IMR-90 (cell line): Measurements from ENCODE around the gene C3AR1. TPM values are rescaled to one million over a fixed set of nuclear protein-coding genes. Genes with fewer than 3 reads are reported as not detected.

Experiments used
- ATAC-seq: fragments of 200-7000 bp; cut with Tn5 transposase; 2 replicates; pipeline ENCODE4 v1.9.1; 2020; ENCODE audit warnings: low read depth, mild to moderate bottlenecking, moderate library complexity
- BruUV-seq: library from RNA; stranded (reverse); fragments of 400-500 nt; replicated peaks from 2 replicates; lab custom pipeline; 2021; lab: Mats Ljungman, UMichigan
- CTCF ChIA-PET: fragments of 300-600 bp; formaldehyde crosslinking; extraction: SDS; loops from one replicate; lab custom pipeline; 2021; ENCODE audit warnings: antibody characterized with exemption; lab: Yijun Ruan, JAX
- POLR2A ChIA-PET: fragments of 300-600 bp; sonication (Branson Sonifier 250); formaldehyde crosslinking; loops from one replicate; lab custom pipeline; 2022; ENCODE audit warnings: antibody characterized with exemption; ENCODE audit not compliant: unreplicated experiment; lab: Charles Lee
- DNase-seq: peaks from one replicate; pipeline ENCODE4 v3.0.0; 2013
- H2AFZ ChIP-seq: replicated peaks from 2 replicates; pipeline ENCODE3; 2013; ENCODE audit warnings: low read length, mild to moderate bottlenecking; ENCODE audit not compliant: poor library complexity
- H2AK5ac ChIP-seq: 2 replicates; pipeline ENCODE4 v1.6.1; 2013; ENCODE audit warnings: low read depth, low read length, inconsistent platforms
- H2AK9ac ChIP-seq: replicated peaks from 2 replicates; pipeline ENCODE3; 2013; ENCODE audit warnings: mild to moderate bottlenecking, low read depth, low read length, moderate library complexity; ENCODE audit not compliant: poor library complexity
- H2BK120ac ChIP-seq: 2 replicates; pipeline ENCODE4 v1.6.1; 2013; ENCODE audit warnings: low read depth, low read length, inconsistent platforms
- H2BK15ac ChIP-seq: 3 replicates; pipeline ENCODE4 v1.6.1; 2013; ENCODE audit warnings: low read depth, low read length, inconsistent platforms
- H2BK20ac ChIP-seq: 2 replicates; pipeline ENCODE4 v1.6.1; 2013; ENCODE audit warnings: low read depth, mild to moderate bottlenecking, inconsistent platforms, low read length, moderate library complexity
- H2BK5ac ChIP-seq: 2 replicates; pipeline ENCODE4 v1.6.1; 2013; ENCODE audit warnings: mild to moderate bottlenecking, low read depth, low read length, inconsistent platforms; ENCODE audit not compliant: poor library complexity, severe bottlenecking
- H3K14ac ChIP-seq: replicated peaks from 2 replicates; pipeline ENCODE4 v1.6.1; 2013; ENCODE audit warnings: low read depth, low read length, inconsistent platforms
- H3K18ac ChIP-seq: 2 replicates; pipeline ENCODE4 v1.6.1; 2013; ENCODE audit warnings: low read depth, low read length, control low read depth
- H3K23ac ChIP-seq: 2 replicates; pipeline ENCODE4 v1.6.1; 2013; ENCODE audit warnings: low read depth, low read length, inconsistent platforms
- H3K27ac ChIP-seq: 2 replicates; pipeline ENCODE4 v1.5.1; 2013; ENCODE audit warnings: mild to moderate bottlenecking, control low read depth, low read length; ENCODE audit not compliant: insufficient read depth
- H3K27me3 ChIP-seq: 2 replicates; pipeline ENCODE4 v1.6.1; 2013; ENCODE audit warnings: low read length; ENCODE audit not compliant: control insufficient read depth, insufficient read depth
- H3K36me3 ChIP-seq: 2 replicates; pipeline ENCODE4 v1.6.1; 2013; ENCODE audit warnings: low read length, mixed read lengths; ENCODE audit not compliant: control insufficient read depth, insufficient read depth
- H3K4ac ChIP-seq: 2 replicates; pipeline ENCODE4 v1.6.1; 2013; ENCODE audit warnings: low read depth, low read length, inconsistent platforms
- H3K4me1 ChIP-seq: 2 replicates; pipeline ENCODE4 v1.6.1; 2013; ENCODE audit warnings: low read length, mixed read lengths; ENCODE audit not compliant: control insufficient read depth, insufficient read depth
- H3K4me2 ChIP-seq: 2 replicates; pipeline ENCODE4 v1.6.1; 2013; ENCODE audit warnings: low read depth, mild to moderate bottlenecking, control low read depth, low read length, moderate library complexity
- H3K4me3 ChIP-seq: 2 replicates; pipeline ENCODE4 v1.5.1; 2013; ENCODE audit warnings: low read depth, mild to moderate bottlenecking, control low read depth, low read length, moderate library complexity; ENCODE audit not compliant: insufficient read depth
- H3K56ac ChIP-seq: 2 replicates; pipeline ENCODE4 v1.6.1; 2013; ENCODE audit warnings: low read length, inconsistent platforms; ENCODE audit not compliant: insufficient read depth; ENCODE audit errors: extremely low read depth
- H3K79me1 ChIP-seq, 2 experiments: 2 replicates each; pipeline ENCODE4 v1.6.1; 2013; ENCODE audit warnings: low read length in 2 of 2, inconsistent platforms in 1 of 2, low read depth in 1 of 2
- H3K9ac ChIP-seq: 2 replicates; pipeline ENCODE4 v1.6.1; 2013; ENCODE audit warnings: low read depth, low read length, control low read depth
- H3K9me1 ChIP-seq: 2 replicates; pipeline ENCODE4 v1.6.1; 2013; ENCODE audit warnings: low read length, inconsistent platforms; ENCODE audit not compliant: insufficient read depth
- H3K9me3 ChIP-seq: 2 replicates; pipeline ENCODE4 v1.6.1; 2013; ENCODE audit warnings: low read length; ENCODE audit not compliant: control insufficient read depth, insufficient read depth
- H4K20me1 ChIP-seq: 2 replicates; pipeline ENCODE4 v1.6.1; 2013; ENCODE audit warnings: low read length, inconsistent platforms; ENCODE audit not compliant: insufficient read depth
- H4K5ac ChIP-seq: 2 replicates; pipeline ENCODE4 v1.6.1; 2013; ENCODE audit warnings: mild to moderate bottlenecking, low read depth, low read length, control low read depth
- H4K8ac ChIP-seq, 2 experiments: 2 replicates each; pipeline ENCODE4 v1.6.1; 2013; ENCODE audit warnings: low read depth in 2 of 2, low read length in 2 of 2, control low read depth in 1 of 2, inconsistent platforms in 1 of 2
- H4K91ac ChIP-seq: 2 replicates; pipeline ENCODE4 v1.6.1; 2013; ENCODE audit warnings: low read depth, low read length, inconsistent platforms; ENCODE audit not compliant: insufficient read depth
- BHLHE40 ChIP-seq: fragments of 150-350 bp; IDR thresholded peaks from 2 replicates; pipeline ENCODE4 v1.6.1; 2016; ENCODE audit warnings: mild to moderate bottlenecking, low read depth, low read length
- CEBPB ChIP-seq: IDR thresholded peaks from 2 replicates; pipeline ENCODE4 v1.6.1; 2012; ENCODE audit warnings: low read depth, low read length, improper control_type of control experiment
- CTCF ChIP-seq: conservative IDR thresholded peaks from 2 replicates; pipeline ENCODE4 v1.5.1; 2012; ENCODE audit warnings: mild to moderate bottlenecking, low read depth, low read length, improper control_type of control experiment
- ELK1 ChIP-seq: fragments of 150-350 bp; IDR thresholded peaks from 2 replicates; pipeline ENCODE4 v1.6.1; 2016; ENCODE audit warnings: low read depth, mild to moderate bottlenecking, low read length, moderate library complexity, borderline replicate concordance
- FOS ChIP-seq: fragments of 150-350 bp; IDR thresholded peaks from 2 replicates; pipeline ENCODE4 v1.6.1; 2016; ENCODE audit warnings: low read depth, low read length
- MAFK ChIP-seq: IDR thresholded peaks from 2 replicates; pipeline ENCODE4 v1.6.1; 2012; ENCODE audit warnings: low read depth, low read length, improper control_type of control experiment
- MAZ ChIP-seq: IDR thresholded peaks from 2 replicates; pipeline ENCODE4 v1.6.1; 2012; ENCODE audit warnings: low read depth, mild to moderate bottlenecking, low read length, improper control_type of control experiment, moderate library complexity, borderline replicate concordance
- MXI1 ChIP-seq: IDR thresholded peaks from 2 replicates; pipeline ENCODE4 v1.6.1; 2012; ENCODE audit warnings: low read depth, mild to moderate bottlenecking, low read length, moderate library complexity, borderline replicate concordance
- NFE2L2 ChIP-seq: fragments of 150-350 bp; IDR thresholded peaks from 2 replicates; pipeline ENCODE4 v1.6.1; 2016; ENCODE audit warnings: low read depth, mild to moderate bottlenecking, low read length
- POLR2A ChIP-seq: IDR thresholded peaks from 2 replicates; pipeline ENCODE4 v1.6.1; 2012; ENCODE audit warnings: mild to moderate bottlenecking, low read depth, low read length
- RAD21 ChIP-seq: IDR thresholded peaks from 2 replicates; pipeline ENCODE4 v1.6.1; 2012; ENCODE audit warnings: low read length, improper control_type of control experiment
- RCOR1 ChIP-seq: IDR thresholded peaks from 2 replicates; pipeline ENCODE4 v1.6.1; 2012; ENCODE audit warnings: mild to moderate bottlenecking, low read length, improper control_type of control experiment; ENCODE audit not compliant: insufficient replicate concordance
- RFX5 ChIP-seq: IDR thresholded peaks from 2 replicates; pipeline ENCODE4 v1.8.0; 2012; ENCODE audit warnings: low read depth, mild to moderate bottlenecking, low read length, moderate library complexity
- SMC3 ChIP-seq: fragments of 150-350 bp; IDR thresholded peaks from 2 replicates; pipeline ENCODE4 v1.6.1; 2016; ENCODE audit warnings: low read depth, mild to moderate bottlenecking, antibody characterized with exemption, low read length, moderate library complexity
- USF2 ChIP-seq: fragments of 150-350 bp; IDR thresholded peaks from 2 replicates; pipeline ENCODE4 v1.6.1; 2017; ENCODE audit warnings: mild to moderate bottlenecking, antibody characterized with exemption, low read length, low read depth
- WGBS, 2 experiments: methylation state at CpG; one replicate each; pipeline versions ENCODE4 v1.1.5 to v1.1.7; 2013; ENCODE audit warnings: missing lambda C conversion rate in 2 of 2; ENCODE audit not compliant: insufficient read length in 1 of 2; ENCODE audit errors: extremely low coverage in 2 of 2; 5-methylcytosine and 5-hydroxymethylcytosine counted together
- dilution Hi-C: fragments of 300-500 bp; cut with HindIII; formaldehyde crosslinking; loops from one replicate; pipeline ENCODE4 v1.14.3; 2018; ENCODE audit warnings: low sequenced_read_pairs; ENCODE audit not compliant: unreplicated experiment
- in situ Hi-C: fragments of 300-500 bp; cut with MboI; formaldehyde crosslinking; loops from 3 replicates; pipeline ENCODE4 v1.14.3; 2019; ENCODE audit warnings: low sequenced_read_pairs, inconsistent platforms, mixed read lengths
- intact Hi-C: fragments of 100-400 bp; cut with micrococcal nuclease; formaldehyde crosslinking; loops from 2 replicates; pipeline ENCODE4 v1.10.0; 2022
- polyA plus RNA-seq, 3 experiments: library from polyadenylated mRNA; depleted of rRNA; stranded (reverse); fragments of >200 nt; gene quantifications; 2 replicates each; pipeline ENCODE4 v1.2.3, GENCODE V29; 2012; ENCODE audit warnings: low replicate concordance in 1 of 3
- total RNA-seq: library from RNA; depleted of rRNA; stranded (reverse); fragments of >200 nt; gene quantifications from 2 replicates; pipeline ENCODE4 v1.2.3, GENCODE V29; 2012

C3AR1 gene
- total and polyA plus RNA-seq, 2 of the 4 experiments (the other 2 are of a cell fraction) = 0.31 to 0.36 TPM

- peak overlapping the region; percentile 62 for H3K9ac ChIP-seq
- H3K4me2 ChIP-seq = 0 out of 2 replicates have a peak overlapping the region, but pooled peaks have one; percentile 54
- H3K27me3 ChIP-seq = no peaks in the 10 kb centered on the region
- H2BK5ac ChIP-seq = no peak overlapping the region
- H3K4ac ChIP-seq = no peak overlapping the region
- H3K23ac ChIP-seq = no peak overlapping the region
- no peak overlapping the region for H3K56ac ChIP-seq
- intact Hi-C loops (loop anchor here (1.0 kb wide), 4 partner anchors 71 to 281 kb away; no protein-coding TSS in a partner anchor), in situ Hi-C loops (loop anchor here (10.0 to 25.0 kb wide), 2 partner anchors 126 to 253 kb away; no protein-coding TSS in a partner anchor), dilution Hi-C loops (no loop called here)
- DNase-seq (peak; percentile 79), ATAC-seq (peak; percentile 97)
- H3K4me3 ChIP-seq = no peak overlapping the region
- 40% methylated on average over 1 of the region's 3 CpGs; no CpG with 5 or more reads in 1 of the 2 experiments for WGBS, 2 experiments
- 0 out of 2 replicates have a peak, but pooled peaks cover 1% of the 10 kb centered on the region for H3K9me3 ChIP-seq
- H2BK15ac ChIP-seq = no peak overlapping the region
- H2AFZ ChIP-seq = no peak overlapping the region
- no peak overlapping the region for H2AK5ac ChIP-seq
- H2BK20ac ChIP-seq = no peak overlapping the region
- H4K20me1 ChIP-seq = no peaks in the 10 kb centered on the region
- no peak overlapping the region for H2BK120ac ChIP-seq
- BruUV-seq = no TSS peak
- no peaks in the 10 kb centered on the region for H3K9me1 ChIP-seq
- no peaks in the 10 kb centered on the region for H3K79me1 ChIP-seq
- ChIA-PET POLR2A (no interaction called here), CTCF (interaction anchor here (1.5 to 2.4 kb wide), 2 partner anchors 122 to 281 kb away, joined by 3 to 10 read pairs; no protein-coding TSS in a partner anchor)
- H3K18ac ChIP-seq = no peak overlapping the region
- peaks cover 2% of the 10 kb centered on the region; the same call in 1 of the 2 replicates for H3K36me3 ChIP-seq
- H2AK9ac ChIP-seq = no peak overlapping the region
- H4K5ac ChIP-seq = no peak overlapping the region
- no peak overlapping the region for H4K91ac ChIP-seq
- no peak overlapping the region for H3K27ac ChIP-seq
- no peak overlapping the region for H3K14ac ChIP-seq
- H4K8ac ChIP-seq = no peak overlapping the region
- H3K4me1 ChIP-seq = no peaks in the 10 kb centered on the region
- TF ChIP-seq USF2 (no peak), MAFK (no peak), CEBPB (no peak), FOS (no peak), NFE2L2 (no peak), BHLHE40 (no peak), CTCF (peak; percentile 99), MXI1 (no peak), ELK1 (no peak), MAZ (no peak), RCOR1 (no peak), RFX5 (no peak), SMC3 (peak; percentile 99), POLR2A (peak; percentile 60; the same call in 1 of the 2 replicates), RAD21 (peak; percentile 99)
Measured at GRCh38 chr12:8108808-8109398, 42.7 kb upstream of the C3AR1 start.
